ENCODE results near the gene TRAF3IP3.

GRCh38 chr1:209715314-209715713 lies 40.5 kb upstream of the TRAF3IP3 start:
- no peak for TF ChIP-seq CTCF (IDR thresholded peaks at IDR 0.05)
- TF ChIP-seq MAX (IDR thresholded peaks at IDR 0.05; ENCODE audit: low read depth) = no peak
- no peak for TF ChIP-seq TEAD4 (IDR thresholded peaks at IDR 0.05; ENCODE audit: borderline replicate concordance, insufficient read depth)
- no peak for TF ChIP-seq RXRA (IDR thresholded peaks at IDR 0.05; ENCODE audit: borderline replicate concordance, low read depth)

Measured in SK-N-SH (cell line).